HCT116 (cell line): ENCODE results near the gene SMCO4. TPM values are rescaled to one million over a fixed set of nuclear protein-coding genes. Genes with fewer than 3 reads are reported as not detected.

Experiments used
- ATAC-seq: fragments of 200-7000 bp; cut with Tn5 transposase; 2 replicates; pipeline ENCODE4 v1.9.1; 2020; ENCODE audit warnings: mild to moderate bottlenecking, moderate library complexity
- BruUV-seq: library from RNA; stranded (reverse); fragments of 400-500 nt; replicated peaks from 2 replicates; lab custom pipeline; 2021; lab: Mats Ljungman, UMichigan
- CTCF ChIA-PET: fragments of 300-600 bp; sonication (Branson Sonifier 250); formaldehyde crosslinking; loops from one replicate; lab custom pipeline; 2021; ENCODE audit warnings: antibody characterized with exemption; lab: Charles Lee
- POLR2A ChIA-PET: fragments of 300-600, 350-600 bp; sonication (Branson Sonifier 250); formaldehyde crosslinking; loops from one replicate; lab custom pipeline; 2021; ENCODE audit warnings: antibody characterized with exemption; lab: Charles Lee
- RAD21 ChIA-PET, 2 experiments: fragments of 300-600 bp; sonication (Branson Sonifier 250); formaldehyde crosslinking; loops; one replicate each; lab custom pipeline; 2023; ENCODE audit warnings: low total read pairs in 2 of 2; ENCODE audit not compliant: uncharacterized antibody in 2 of 2, unreplicated experiment in 2 of 2, low non-redundant PET in 1 of 2; lab: Charles Lee
- DNase-seq: peaks from one replicate; pipeline ENCODE4 v3.0.0-alpha.2; 2010; ENCODE audit warnings: low read depth, low spot score
- H2AFZ ChIP-seq: fragments of 200-600 bp; shearing (Covaris generic), sonication (generic); 2 replicates; pipeline ENCODE4 v1.6.1; 2017; ENCODE audit warnings: low read depth, mixed run types, mixed read lengths, antibody characterized with exemption, low read length; ENCODE audit not compliant: poor library complexity, severe bottlenecking
- H3K27ac ChIP-seq: 2 replicates; pipeline ENCODE4 v1.5.1; 2012; ENCODE audit warnings: low read depth, low read length
- H3K27me3 ChIP-seq: fragments of 200-600 bp; sonication (generic); 2 replicates; pipeline ENCODE4 v1.6.1; 2016; ENCODE audit warnings: mixed run types, low read length, mixed read lengths; ENCODE audit not compliant: insufficient read depth
- H3K36me3 ChIP-seq, 2 experiments: fragments of 200-500 bp in 1 of 2; fragments of 200-600 bp in 1 of 2; sonication (Bioruptor generic) in 1 of 2; sonication (generic) in 1 of 2; 2 replicates each; pipeline versions ENCODE4 v1.5.1 to v1.6.1; 2014 to 2016; ENCODE audit warnings: low read length in 2 of 2, inconsistent platforms in 1 of 2, mixed read lengths in 1 of 2, mixed run types in 1 of 2; ENCODE audit not compliant: insufficient read depth in 2 of 2, control insufficient read depth in 1 of 2
- H3K4me1 ChIP-seq, 2 experiments: fragments of 200-600 bp in 1 of 2; sonication (generic) in 1 of 2; 2 replicates each; pipeline versions ENCODE4 v1.5.1 to v1.6.1; 2012 to 2017; ENCODE audit warnings: low read length in 2 of 2, inconsistent platforms in 1 of 2, mild to moderate bottlenecking in 1 of 2, mixed read lengths in 1 of 2, mixed run types in 1 of 2, moderate library complexity in 1 of 2; ENCODE audit not compliant: insufficient read depth in 2 of 2, control insufficient read depth in 1 of 2
- H3K4me2 ChIP-seq: fragments of 200-600 bp; sonication (generic); 2 replicates; pipeline ENCODE4 v1.6.1; 2017; ENCODE audit warnings: mixed run types, low read length, mixed read lengths
- H3K4me3 ChIP-seq, 2 experiments: fragments of 200-600 bp in 1 of 2; sonication (generic) in 1 of 2; replicated peaks in 1 of 2; 2 replicates each; pipeline ENCODE4 v1.5.1; 2011 to 2016; ENCODE audit warnings: low read length in 2 of 2, control low read depth in 1 of 2, low read depth in 1 of 2, mild to moderate bottlenecking in 1 of 2, mixed read lengths in 1 of 2, mixed run types in 1 of 2
- H3K79me2 ChIP-seq: fragments of 200-600 bp; sonication (generic); 2 replicates; pipeline ENCODE4 v1.6.1; 2017; ENCODE audit warnings: mild to moderate bottlenecking, mixed run types, low read length, moderate library complexity, mixed read lengths; ENCODE audit not compliant: insufficient read depth
- H3K9ac ChIP-seq: fragments of 200-600 bp; sonication (generic); 2 replicates; pipeline ENCODE4 v1.6.1; 2016; ENCODE audit warnings: low read length, mixed read lengths
- H3K9me2 ChIP-seq: fragments of 200-600 bp; sonication (generic), shearing (Covaris generic); 2 replicates; pipeline ENCODE4 v1.6.1; 2017; ENCODE audit warnings: mixed run types, mild to moderate bottlenecking, moderate library complexity; ENCODE audit not compliant: insufficient read depth
- H3K9me3 ChIP-seq, 2 experiments: fragments of 200-500 bp in 1 of 2; fragments of 200-600 bp in 1 of 2; sonication (Bioruptor generic) in 1 of 2; sonication (generic) in 1 of 2; 2 replicates each; pipeline ENCODE4 v1.6.1; 2014 to 2017; ENCODE audit warnings: low read length in 2 of 2, mixed read lengths in 2 of 2, inconsistent platforms in 1 of 2, low read depth in 1 of 2, mild to moderate bottlenecking in 1 of 2, mixed run types in 1 of 2, moderate library complexity in 1 of 2; ENCODE audit not compliant: control insufficient read depth in 1 of 2, insufficient read depth in 1 of 2
- H4K20me1 ChIP-seq: fragments of 200-600 bp; sonication (generic), shearing (Covaris generic); 2 replicates; pipeline ENCODE4 v1.6.1; 2017; ENCODE audit warnings: mixed run types, mild to moderate bottlenecking, moderate library complexity; ENCODE audit not compliant: insufficient read depth
- ATF3 ChIP-seq: IDR thresholded peaks from 2 replicates; pipeline ENCODE4 v1.6.1; 2012
- CBX3 ChIP-seq: IDR thresholded peaks from 2 replicates; pipeline ENCODE4 v1.6.1; 2012; ENCODE audit warnings: low read depth
- CEBPB ChIP-seq: IDR thresholded peaks from 2 replicates; pipeline ENCODE4 v1.6.1; 2012; ENCODE audit warnings: low read depth
- EGR1 ChIP-seq: IDR thresholded peaks from 2 replicates; pipeline ENCODE4 v1.6.1; 2012; ENCODE audit warnings: low read depth
- EZH2phosphoT487 ChIP-seq: fragments of 200-600 bp; IDR thresholded peaks from 2 replicates; pipeline ENCODE4 v1.6.1; 2018; ENCODE audit warnings: antibody characterized with exemption, borderline replicate concordance
- FOSL1 ChIP-seq: IDR thresholded peaks from 2 replicates; pipeline ENCODE4 v1.6.1; 2012; ENCODE audit warnings: low read depth
- JUND ChIP-seq: IDR thresholded peaks from 2 replicates; pipeline ENCODE4 v1.6.1; 2012
- MAX ChIP-seq: IDR thresholded peaks from 2 replicates; pipeline ENCODE4 v1.6.1; 2012
- RAD21 ChIP-seq: IDR thresholded peaks from 2 replicates; pipeline ENCODE4 v1.6.1; 2012; ENCODE audit warnings: low read depth, mild to moderate bottlenecking
- REST ChIP-seq: IDR thresholded peaks from 2 replicates; pipeline ENCODE4 v1.6.1; 2012; ENCODE audit warnings: low read depth
- SIN3A ChIP-seq: IDR thresholded peaks from 2 replicates; pipeline ENCODE4 v1.6.1; 2012; ENCODE audit warnings: low read depth
- SP1 ChIP-seq: IDR thresholded peaks from 2 replicates; pipeline ENCODE4 v1.6.1; 2012; ENCODE audit warnings: low read depth
- SRF ChIP-seq: IDR thresholded peaks from 2 replicates; pipeline ENCODE4 v1.6.1; 2012; ENCODE audit warnings: low read depth
- TCF7L2 ChIP-seq: IDR thresholded peaks from 2 replicates; pipeline ENCODE4 v1.7.0; 2011; ENCODE audit warnings: borderline replicate concordance, inconsistent platforms; ENCODE audit not compliant: insufficient read depth, insufficient read length; ENCODE audit errors: extremely low read depth
- ZBTB33 ChIP-seq: IDR thresholded peaks from 2 replicates; pipeline ENCODE4 v1.6.1; 2011; ENCODE audit warnings: mild to moderate bottlenecking, low read length, moderate library complexity; ENCODE audit not compliant: insufficient replicate concordance; ENCODE audit errors: extremely low read depth
- ZFX ChIP-seq: fragments of 450-650 bp; IDR thresholded peaks from 2 replicates; pipeline ENCODE4 v1.6.1; 2017
- ZNF274 ChIP-seq: fragments of 200-500 bp; sonication (Bioruptor generic); IDR thresholded peaks from 2 replicates; pipeline ENCODE4 v1.6.1; 2014; ENCODE audit warnings: mild to moderate bottlenecking, low read depth, low read length, inconsistent platforms
- intact Hi-C: fragments of 100-400 bp; cut with micrococcal nuclease; formaldehyde crosslinking; loops from 2 replicates; pipeline ENCODE4 v1.10.0; 2022
- total RNA-seq: library from RNA; stranded (reverse); gene quantifications from one replicate; pipeline ENCODE4 v1.2.1, GENCODE V29; 2021; ENCODE audit not compliant: unreplicated experiment
- TF ChIP-seq, protein P1 (sequence below), 3 experiments: fragments of 200-600 bp in 1 of 3; sonication (generic) in 1 of 3; IDR thresholded peaks in 2 of 3; conservative IDR thresholded peaks in 1 of 3; 2 replicates each; pipeline ENCODE4 v1.5.1; 2012 to 2017; ENCODE audit warnings: low read depth in 2 of 3, low read length in 2 of 3, antibody characterized with exemption in 1 of 3, borderline replicate concordance in 1 of 3, control low read depth in 1 of 3, mild to moderate bottlenecking in 1 of 3, mixed read lengths in 1 of 3, mixed run types in 1 of 3, moderate library complexity in 1 of 3; ENCODE audit not compliant: insufficient read depth in 1 of 3

The SMCO4 gene
- total RNA-seq, 1 experiment from 2014 or later, result 23.1 TPM

GRCh38 chr11:93568726-93569125, 25.5 kb upstream of the SMCO4 start:
- Histone ChIP-seq H3K9me3 (no peaks in the 10 kb centered on the region), H3K9me2 (no peaks in the 10 kb centered on the region), H3K79me2 (no peaks in the 10 kb centered on the region), H2AFZ (no peak overlapping the region), H4K20me1 (no peaks in the 10 kb centered on the region), H3K27ac (no peak overlapping the region), H3K4me2 (no peak overlapping the region), H3K36me3 (no peaks in the 10 kb centered on the region), H3K4me1 (peaks cover 0 to 7% of the 10 kb centered on the region in 2 experiments; a peak in 1 of 4 replicates), H3K9ac (no peak overlapping the region), H3K27me3 (no peaks in the 10 kb centered on the region), H3K4me3 (no peak overlapping the region)
- intact Hi-C loops, result no loop called here
- ATAC-seq (no peak), DNase-seq (no peak)
- TF ChIP-seq, protein P1, sequence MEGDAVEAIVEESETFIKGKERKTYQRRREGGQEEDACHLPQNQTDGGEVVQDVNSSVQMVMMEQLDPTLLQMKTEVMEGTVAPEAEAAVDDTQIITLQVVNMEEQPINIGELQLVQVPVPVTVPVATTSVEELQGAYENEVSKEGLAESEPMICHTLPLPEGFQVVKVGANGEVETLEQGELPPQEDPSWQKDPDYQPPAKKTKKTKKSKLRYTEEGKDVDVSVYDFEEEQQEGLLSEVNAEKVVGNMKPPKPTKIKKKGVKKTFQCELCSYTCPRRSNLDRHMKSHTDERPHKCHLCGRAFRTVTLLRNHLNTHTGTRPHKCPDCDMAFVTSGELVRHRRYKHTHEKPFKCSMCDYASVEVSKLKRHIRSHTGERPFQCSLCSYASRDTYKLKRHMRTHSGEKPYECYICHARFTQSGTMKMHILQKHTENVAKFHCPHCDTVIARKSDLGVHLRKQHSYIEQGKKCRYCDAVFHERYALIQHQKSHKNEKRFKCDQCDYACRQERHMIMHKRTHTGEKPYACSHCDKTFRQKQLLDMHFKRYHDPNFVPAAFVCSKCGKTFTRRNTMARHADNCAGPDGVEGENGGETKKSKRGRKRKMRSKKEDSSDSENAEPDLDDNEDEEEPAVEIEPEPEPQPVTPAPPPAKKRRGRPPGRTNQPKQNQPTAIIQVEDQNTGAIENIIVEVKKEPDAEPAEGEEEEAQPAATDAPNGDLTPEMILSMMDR (IDR thresholded peaks at IDR 0.05 in 2 of 3, conservative IDR thresholded peaks at IDR 0.05 in 1 of 3; ENCODE audit: borderline replicate concordance in 1 of 3, insufficient read depth in 1 of 3, low read depth in 2 of 3, low read length in 2 of 3), result no peak
- TF ChIP-seq SRF (no peak), ZBTB33 (no peak), FOSL1 (no peak), ZFX (no peak), SIN3A (no peak), REST (no peak), ZNF274 (no peak), EZH2phosphoT487 (no peak), JUND (no peak), TCF7L2 (no peak), RAD21 (no peak), CBX3 (no peak), MAX (no peak), EGR1 (no peak), SP1 (no peak), ATF3 (no peak), CEBPB (no peak)
- ChIA-PET CTCF (no interaction called here), POLR2A (no interaction called here), RAD21 (no interaction called here)
- no TSS peak for BruUV-seq
